H9 (cell line): ENCODE data around the gene CCDC124. TPM values are rescaled to one million over a fixed set of nuclear protein-coding genes. Genes with fewer than 3 reads are reported as not detected.

Experiments used
- DNase-seq: peaks from one replicate; pipeline ENCODE4 v3.0.0-alpha.2; 2017
- H2AFZ ChIP-seq: one replicate; pipeline ENCODE4 v1.6.1; 2013; ENCODE audit warnings: mild to moderate bottlenecking, low read length, control low read depth, moderate library complexity
- H2AK5ac ChIP-seq: 2 replicates; pipeline ENCODE4 v1.6.1; 2013; ENCODE audit warnings: low read length, control low read depth, mixed read lengths; ENCODE audit not compliant: insufficient read length
- H2BK120ac ChIP-seq: one replicate; pipeline ENCODE4 v1.6.1; 2013; ENCODE audit warnings: low read depth, mild to moderate bottlenecking, low read length, control low read depth, inconsistent platforms; ENCODE audit not compliant: poor library complexity, severe bottlenecking
- H2BK12ac ChIP-seq: 2 replicates; pipeline ENCODE4 v1.6.1; 2013; ENCODE audit warnings: low read length, control low read depth, mixed read lengths, low read depth; ENCODE audit not compliant: insufficient read length
- H2BK15ac ChIP-seq: 2 replicates; pipeline ENCODE4 v1.6.1; 2013; ENCODE audit warnings: low read depth, low read length, control low read depth
- H2BK20ac ChIP-seq: one replicate; pipeline ENCODE4 v1.6.1; 2013; ENCODE audit warnings: low read depth, mild to moderate bottlenecking, low read length, control low read depth, inconsistent platforms; ENCODE audit not compliant: poor library complexity, severe bottlenecking
- H2BK5ac ChIP-seq: 2 replicates; pipeline ENCODE4 v1.6.1; 2013; ENCODE audit warnings: low read length, control low read depth, mixed read lengths; ENCODE audit not compliant: insufficient read length
- H3K14ac ChIP-seq: 2 replicates; pipeline ENCODE4 v1.6.1; 2013; ENCODE audit warnings: low read length, control low read depth; ENCODE audit not compliant: insufficient read depth
- H3K18ac ChIP-seq: 2 replicates; pipeline ENCODE4 v1.6.1; 2013; ENCODE audit warnings: low read depth, mild to moderate bottlenecking, mixed read lengths, low read length, control low read depth; ENCODE audit not compliant: insufficient read length
- H3K23ac ChIP-seq: 2 replicates; pipeline ENCODE4 v1.6.1; 2013; ENCODE audit warnings: low read length, control low read depth, mixed read lengths, low read depth; ENCODE audit not compliant: insufficient read length
- H3K23me2 ChIP-seq: 2 replicates; pipeline ENCODE4 v1.6.1; 2013; ENCODE audit warnings: low read depth, mild to moderate bottlenecking, mixed read lengths, low read length, control low read depth; ENCODE audit not compliant: insufficient read length, poor library complexity, severe bottlenecking
- H3K27ac ChIP-seq: 2 replicates; pipeline ENCODE4 v1.5.1; 2013; ENCODE audit warnings: low read length, control low read depth, mixed read lengths, low read depth; ENCODE audit not compliant: insufficient read length
- H3K27me3 ChIP-seq: 2 replicates; pipeline ENCODE4 v1.6.1; 2013; ENCODE audit warnings: low read length, control low read depth, inconsistent platforms; ENCODE audit not compliant: insufficient read depth
- H3K4ac ChIP-seq: 2 replicates; pipeline ENCODE4 v1.6.1; 2013; ENCODE audit warnings: low read depth, mild to moderate bottlenecking, control low read depth, inconsistent platforms, low read length, moderate library complexity
- H3K4me1 ChIP-seq: 2 replicates; pipeline ENCODE4 v1.6.1; 2013; ENCODE audit warnings: low read length, control low read depth, inconsistent platforms; ENCODE audit not compliant: insufficient read depth
- H3K4me2 ChIP-seq: 2 replicates; pipeline ENCODE4 v1.6.1; 2013; ENCODE audit warnings: low read length, control low read depth, mixed read lengths; ENCODE audit not compliant: insufficient read length, insufficient read depth
- H3K56ac ChIP-seq: 2 replicates; pipeline ENCODE4 v1.6.1; 2013; ENCODE audit warnings: low read depth, mild to moderate bottlenecking, mixed read lengths, low read length, control low read depth; ENCODE audit not compliant: insufficient read length
- H3K79me1 ChIP-seq: 2 replicates; pipeline ENCODE4 v1.6.1; 2013; ENCODE audit warnings: low read depth, mild to moderate bottlenecking, moderate library complexity, low read length, control low read depth, inconsistent platforms; ENCODE audit not compliant: insufficient read depth, poor library complexity, severe bottlenecking
- H3K79me2 ChIP-seq: 2 replicates; pipeline ENCODE4 v1.6.1; 2013; ENCODE audit warnings: low read length, control low read depth, inconsistent platforms; ENCODE audit not compliant: insufficient read depth
- H3K9ac ChIP-seq: 2 replicates; pipeline ENCODE4 v1.6.1; 2013; ENCODE audit warnings: low read length, control low read depth, mixed read lengths; ENCODE audit not compliant: insufficient read length; ENCODE audit errors: extremely low read depth
- H3K9me3 ChIP-seq: one replicate; pipeline ENCODE4 v1.6.1; 2013; ENCODE audit warnings: low read depth, low read length, inconsistent platforms; ENCODE audit not compliant: control insufficient read depth
- H3T11ph ChIP-seq: one replicate; pipeline ENCODE4 v1.6.1; 2013; ENCODE audit warnings: mild to moderate bottlenecking, low read length, control low read depth, inconsistent platforms
- H4K20me1 ChIP-seq: one replicate; pipeline ENCODE4 v1.6.1; 2013; ENCODE audit not compliant: control insufficient read depth, insufficient read length, insufficient read depth
- H4K5ac ChIP-seq: 2 replicates; pipeline ENCODE4 v1.6.1; 2013; ENCODE audit warnings: low read depth, mild to moderate bottlenecking, mixed read lengths, low read length, control low read depth; ENCODE audit not compliant: insufficient read length
- H4K8ac ChIP-seq: replicated peaks from 2 replicates; pipeline ENCODE4 v1.6.1; 2013; ENCODE audit warnings: low read length, control low read depth, mixed read lengths, low read depth; ENCODE audit not compliant: insufficient read length
- H4K91ac ChIP-seq: 2 replicates; pipeline ENCODE4 v1.6.1; 2013; ENCODE audit warnings: low read depth, mild to moderate bottlenecking, moderate library complexity, mixed read lengths, low read length, control low read depth; ENCODE audit not compliant: insufficient read length
- H3K27ac Mint-ChIP-seq, 3 experiments: 2 replicates in 2 of 3; 3 replicates in 1 of 3; pipeline ENCODE4 v1.8.0; 2020 to 2021; ENCODE audit warnings: mixed read lengths in 3 of 3, mild to moderate bottlenecking in 1 of 3, moderate library complexity in 1 of 3
- H3K27me3 Mint-ChIP-seq: 2 replicates; pipeline ENCODE4 v1.8.0; 2021; ENCODE audit warnings: low read depth, mild to moderate bottlenecking, moderate library complexity, mixed read lengths
- H3K36me3 Mint-ChIP-seq, 3 experiments: 2 replicates in 2 of 3; 3 replicates in 1 of 3; pipeline ENCODE4 v1.8.0; 2020 to 2021; ENCODE audit warnings: low read depth in 3 of 3, mixed read lengths in 3 of 3; ENCODE audit not compliant: insufficient read depth in 1 of 3
- H3K4me1 Mint-ChIP-seq, 2 experiments: 2 replicates each; pipeline ENCODE4 v1.8.0; 2020; ENCODE audit warnings: mixed read lengths in 2 of 2
- H3K4me3 Mint-ChIP-seq, 2 experiments: 2 replicates in 1 of 2; 3 replicates in 1 of 2; pipeline ENCODE4 v1.8.0; 2020 to 2021; ENCODE audit warnings: mild to moderate bottlenecking in 2 of 2, mixed read lengths in 2 of 2, moderate library complexity in 1 of 2
- H3K9me3 Mint-ChIP-seq, 2 experiments: 2 replicates in 1 of 2; 3 replicates in 1 of 2; pipeline ENCODE4 v1.8.0; 2020; ENCODE audit warnings: mild to moderate bottlenecking in 2 of 2, mixed read lengths in 2 of 2, moderate library complexity in 1 of 2
- CTCF ChIP-seq: fragments of 200-600 bp; sonication (generic); conservative IDR thresholded peaks from 3 replicates; pipeline ENCODE4 v1.8.0; 2021; ENCODE audit warnings: antibody characterized with exemption, mild to moderate bottlenecking
- total RNA-seq: library from RNA; stranded (reverse); gene quantifications from 2 replicates; pipeline ENCODE4 v1.2.1, GENCODE V29; 2021

The CCDC124 gene
- total RNA-seq, 1 experiment from 2014 or later, result 119 TPM

- Histone ChIP-seq H3K23me2 (no peaks in the 10 kb centered on the region), H3K4ac (no peak overlapping the region)
- DNase-seq, result no peak
These were observed 25.1 kb downstream of the CCDC124 start for GRCh38 chr19:17957885-17958284.

More at GRCh38 chr19:17957885-17958284, 25.1 kb downstream of the CCDC124 start:
- Histone ChIP-seq H4K91ac (no peak overlapping the region), H2AFZ (no peak overlapping the region), H4K20me1 (no peaks in the 10 kb centered on the region), H3K18ac (no peak overlapping the region), H3K27ac (no peak overlapping the region), H4K5ac (no peak overlapping the region), H3K23ac (no peak overlapping the region), H3K27me3 (peaks cover 6% of the 10 kb centered on the region; the same call in 1 of the 2 replicates), H3K9me3 (no peaks in the 10 kb centered on the region), H3K9ac (no peak overlapping the region), H3K79me1 (no peaks in the 10 kb centered on the region), H2BK5ac (no peak overlapping the region), H3K56ac (no peak overlapping the region), H4K8ac (no peak overlapping the region), H2BK120ac (no peak overlapping the region), H2BK20ac (no peak overlapping the region), H2BK15ac (no peak overlapping the region), H2BK12ac (no peak overlapping the region), H3K4me2 (no peak overlapping the region), H2AK5ac (no peak overlapping the region), H3K4me1 (no peaks in the 10 kb centered on the region; the same call in 1 of the 2 replicates), H3T11ph (no peak overlapping the region), H3K79me2 (no peaks in the 10 kb centered on the region), H3K14ac (no peak overlapping the region)
- no peaks in the 10 kb centered on the region; a peak in 2 of 7 replicates for H3K36me3 Mint-ChIP-seq
- no peak for TF ChIP-seq CTCF
- peaks cover 16 to 30% of the 10 kb centered on the region in 2 experiments for H3K4me1 Mint-ChIP-seq
- H3K27me3 Mint-ChIP-seq, result peaks cover 38% of the 10 kb centered on the region
- no peak overlapping the region for H3K27ac Mint-ChIP-seq
- no peaks in the 10 kb centered on the region for H3K9me3 Mint-ChIP-seq
- H3K4me3 Mint-ChIP-seq, result no peak overlapping the region
